Measurements from ENCODE around the gene KRT78. TPM values are rescaled to one million over a fixed set of nuclear protein-coding genes. Genes with fewer than 3 reads are reported as not detected.

The KRT78 gene
- total RNA-seq, 1 donor: not detected

GRCh38 chr12:52826611-52827498, 21.9 kb downstream of the KRT78 start:
- no peaks in the 10 kb centered on the region for H3K4me1 ChIP-seq (ENCODE audit: insufficient read depth, low read length)
- no peaks in the 10 kb centered on the region for H3K9me3 ChIP-seq (ENCODE audit: low read depth, low read length)
- H3K27me3 ChIP-seq (ENCODE audit: insufficient read depth, low read length): no peaks in the 10 kb centered on the region
- no peak overlapping the region for H3K4me3 ChIP-seq (ENCODE audit: low read length)

GRCh38 chr12:52825961-52826360, 22.8 kb downstream of the KRT78 start:
- Histone ChIP-seq H3K4me1 (ENCODE audit: insufficient read depth, low read length) (no peaks in the 10 kb centered on the region), H3K9me3 (ENCODE audit: low read depth, low read length) (no peaks in the 10 kb centered on the region), H3K27me3 (ENCODE audit: insufficient read depth, low read length) (no peaks in the 10 kb centered on the region), H3K4me3 (ENCODE audit: low read length) (no peak overlapping the region)

GRCh38 chr12:52824741-52825410, 23.9 kb downstream of the KRT78 start:
- Histone ChIP-seq H3K4me3 (ENCODE audit: low read length) (no peak overlapping the region), H3K4me1 (ENCODE audit: insufficient read depth, low read length) (no peaks in the 10 kb centered on the region)

GRCh38 chr12:52823761-52824450, 24.9 kb downstream of the KRT78 start:
- no peaks in the 10 kb centered on the region for H3K9me3 ChIP-seq (ENCODE audit: low read depth, low read length)
- H3K4me3 ChIP-seq (ENCODE audit: low read length): no peak overlapping the region
- H3K4me1 ChIP-seq (ENCODE audit: insufficient read depth, low read length): no peaks in the 10 kb centered on the region
- no peaks in the 10 kb centered on the region for H3K27me3 ChIP-seq (ENCODE audit: insufficient read depth, low read length)

More at GRCh38 chr12:52824741-52825410, 23.9 kb downstream of the KRT78 start:
- no peaks in the 10 kb centered on the region for H3K27me3 ChIP-seq (ENCODE audit: insufficient read depth, low read length)
- no peaks in the 10 kb centered on the region for H3K9me3 ChIP-seq (ENCODE audit: low read depth, low read length)

- Histone ChIP-seq H3K27me3 (ENCODE audit: insufficient read depth, low read length) (no peaks in the 10 kb centered on the region), H3K4me1 (ENCODE audit: insufficient read depth, low read length) (no peaks in the 10 kb centered on the region), H3K4me3 (ENCODE audit: low read length) (no peak overlapping the region), H3K9me3 (ENCODE audit: low read depth, low read length) (no peaks in the 10 kb centered on the region)
Observed at GRCh38 chr12:52822771-52823510, 25.9 kb downstream of the KRT78 start.

- H3K4me3 ChIP-seq (ENCODE audit: low read length): no peak overlapping the region
- no peaks in the 10 kb centered on the region for H3K9me3 ChIP-seq (ENCODE audit: low read depth, low read length)
- H3K4me1 ChIP-seq (ENCODE audit: insufficient read depth, low read length): no peaks in the 10 kb centered on the region
- H3K27me3 ChIP-seq (ENCODE audit: insufficient read depth, low read length): no peaks in the 10 kb centered on the region
Observed at GRCh38 chr12:52821826-52822660, 26.8 kb downstream of the KRT78 start.

- H3K9me3 ChIP-seq (ENCODE audit: low read depth, low read length): no peaks in the 10 kb centered on the region
Observed at GRCh38 chr12:52821071-52821730, 27.6 kb downstream of the KRT78 start.

GRCh38 chr12:52820521-52820920, 28.3 kb downstream of the KRT78 start:
- Histone ChIP-seq H3K27me3 (ENCODE audit: insufficient read depth, low read length) (no peaks in the 10 kb centered on the region), H3K9me3 (ENCODE audit: low read depth, low read length) (no peaks in the 10 kb centered on the region), H3K4me1 (ENCODE audit: insufficient read depth, low read length) (no peaks in the 10 kb centered on the region), H3K4me3 (ENCODE audit: low read length) (no peak overlapping the region)

More at GRCh38 chr12:52821071-52821730, 27.6 kb downstream of the KRT78 start:
- H3K4me3 ChIP-seq (ENCODE audit: low read length): no peak overlapping the region
- no peaks in the 10 kb centered on the region for H3K27me3 ChIP-seq (ENCODE audit: insufficient read depth, low read length)
- H3K4me1 ChIP-seq (ENCODE audit: insufficient read depth, low read length): no peaks in the 10 kb centered on the region

GRCh38 chr12:52819731-52820510, 28.9 kb downstream of the KRT78 start:
- Histone ChIP-seq H3K27me3 (ENCODE audit: insufficient read depth, low read length) (no peaks in the 10 kb centered on the region), H3K4me3 (ENCODE audit: low read length) (no peak overlapping the region), H3K9me3 (ENCODE audit: low read depth, low read length) (no peaks in the 10 kb centered on the region), H3K4me1 (ENCODE audit: insufficient read depth, low read length) (no peaks in the 10 kb centered on the region)

- H3K4me3 ChIP-seq (ENCODE audit: low read length): no peak overlapping the region
- H3K4me1 ChIP-seq (ENCODE audit: insufficient read depth, low read length): no peaks in the 10 kb centered on the region
- H3K27me3 ChIP-seq (ENCODE audit: insufficient read depth, low read length): no peaks in the 10 kb centered on the region
- no peaks in the 10 kb centered on the region for H3K9me3 ChIP-seq (ENCODE audit: low read depth, low read length)
Observed at GRCh38 chr12:52818887-52819420, 29.8 kb downstream of the KRT78 start.

GRCh38 chr12:52818388-52818787, 30.4 kb downstream of the KRT78 start:
- Histone ChIP-seq H3K27me3 (ENCODE audit: insufficient read depth, low read length) (no peaks in the 10 kb centered on the region), H3K4me3 (ENCODE audit: low read length) (no peak overlapping the region), H3K9me3 (ENCODE audit: low read depth, low read length) (no peaks in the 10 kb centered on the region), H3K4me1 (ENCODE audit: insufficient read depth, low read length) (no peaks in the 10 kb centered on the region)

- Histone ChIP-seq H3K4me3 (ENCODE audit: low read length) (no peak overlapping the region), H3K9me3 (ENCODE audit: low read depth, low read length) (no peaks in the 10 kb centered on the region), H3K4me1 (ENCODE audit: insufficient read depth, low read length) (no peaks in the 10 kb centered on the region), H3K27me3 (ENCODE audit: insufficient read depth, low read length) (no peaks in the 10 kb centered on the region)
Observed at GRCh38 chr12:52817699-52818238, 31.0 kb downstream of the KRT78 start.
